Measurements from ENCODE around the gene P4HA2. TPM values are rescaled to one million over a fixed set of nuclear protein-coding genes. Genes with fewer than 3 reads are reported as not detected.
A peak's percentile ranks its signal among the peaks of the same experiment; 100 is the strongest.

The P4HA2 gene
- total and polyA plus RNA-seq, 2 of the 13 experiments (the other 11 are each of a cell fraction or from before 2014, with no cell fraction given), result 37.7 to 126 TPM

GRCh38 chr5:132219289-132219970, 8.2 kb downstream of the P4HA2 start:
- Histone ChIP-seq H3K79me2 (ENCODE audit: insufficient read depth, low read length) (peaks cover 11% of the 10 kb centered on the region), H3K27me3 (ENCODE audit: control insufficient read depth in 1 of 2, insufficient read depth in 2 of 2, low read length in 2 of 2) (no peaks in the 10 kb centered on the region), H2AFZ (ENCODE audit: low read length) (no peak overlapping the region), H3K4me3 (replicated peaks in 1 of 3; ENCODE audit: insufficient read depth in 1 of 3, low read depth in 2 of 3, low read length in 3 of 3) (no peak overlapping the region), H3K9ac (ENCODE audit: insufficient read depth, low read depth, low read length) (no peak overlapping the region), H3K4me2 (ENCODE audit: low read depth, low read length) (no peak overlapping the region), H3K4me1 (ENCODE audit: insufficient read depth, low read length) (peaks cover 11% of the 10 kb centered on the region), H3K36me3 (replicated peaks in 1 of 2; ENCODE audit: control insufficient read depth in 1 of 2, insufficient read depth in 2 of 2, low read length in 2 of 2) (peaks cover 5 to 37% of the 10 kb centered on the region in 2 experiments; a peak in 3 of 5 replicates), H4K20me1 (ENCODE audit: insufficient read depth, low read length) (no peaks in the 10 kb centered on the region), H3K9me3 (ENCODE audit: low read length) (no peaks in the 10 kb centered on the region), H3K27ac (ENCODE audit: extremely low read length, insufficient read depth, low read length) (no peak overlapping the region)
- POLR2A ChIA-PET, result no interaction called here
- FAIRE-seq, result no peak
- no peak for TF ChIP-seq STAT5B (CRISPR knock-in tag; IDR thresholded peaks at IDR 0.05)
- peak; percentile 53; the same call in 1 of the 2 replicates for TF ChIP-seq MAFF (IDR thresholded peaks at IDR 0.05; ENCODE audit: low read depth, low read length)
- peak; percentile 38 to 63 for TF ChIP-seq MAFK (conservative IDR thresholded peaks at IDR 0.05 in 1 of 2, IDR thresholded peaks at IDR 0.05 in 1 of 2; ENCODE audit: low read length in 2 of 2)
- 97% methylated on average over 6 of the region's 6 CpGs for WGBS (ENCODE audit: low lambda C conversion rate)
- in situ Hi-C loops (cut with HindIII; ENCODE audit: extremely low pct_ligation_motif_present, low pct_unique_long_range_greater_than_20kb), result no loop called here
- no peak for DNase-seq (ENCODE audit: low spot score)
- CTCF ChIA-PET (ENCODE audit: low intra/inter-chr PET ratio, low total read pairs), result no interaction called here
- intact Hi-C loops (cut with micrococcal nuclease; ENCODE audit: unreplicated experiment), result no loop called here
- BruUV-seq (replicated peaks), result no TSS peak
- no peak for ATAC-seq

DNA sequence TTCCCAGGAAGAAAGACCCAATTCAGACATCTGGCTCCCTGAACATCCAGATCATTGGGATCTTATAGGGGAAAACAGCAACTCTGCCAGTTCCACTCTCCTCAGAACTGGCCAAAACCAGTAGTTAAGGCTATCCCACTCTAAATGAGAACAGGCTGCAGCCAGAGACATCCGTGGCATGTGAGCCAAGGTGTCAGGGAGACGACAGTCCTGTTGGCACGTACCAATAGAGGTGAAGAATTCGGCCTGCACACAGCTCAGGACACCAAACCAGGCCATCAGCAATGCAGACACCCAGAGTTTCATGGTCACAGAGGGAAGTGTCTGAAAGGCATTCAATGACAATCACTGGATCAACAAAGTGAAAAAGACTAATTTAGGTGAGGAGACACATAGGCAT, 9.3 kb downstream of the P4HA2 start:
- POLR2A ChIA-PET, result no interaction called here

More for the DNA sequence above, 9.3 kb downstream of the P4HA2 start:
- Histone ChIP-seq H3K36me3 (replicated peaks in 1 of 2; ENCODE audit: control insufficient read depth in 1 of 2, insufficient read depth in 2 of 2, low read length in 2 of 2) (peaks cover 9 to 44% of the 10 kb centered on the region in 2 experiments; a peak in 4 of 5 replicates), H4K20me1 (ENCODE audit: insufficient read depth, low read length) (no peaks in the 10 kb centered on the region), H3K4me3 (replicated peaks in 1 of 3; ENCODE audit: insufficient read depth in 1 of 3, low read depth in 2 of 3, low read length in 3 of 3) (no peak overlapping the region), H3K9ac (ENCODE audit: insufficient read depth, low read depth, low read length) (no peak overlapping the region), H3K27ac (ENCODE audit: extremely low read length, insufficient read depth, low read length) (no peak overlapping the region), H3K27me3 (ENCODE audit: control insufficient read depth in 1 of 2, insufficient read depth in 2 of 2, low read length in 2 of 2) (no peaks in the 10 kb centered on the region), H3K79me2 (ENCODE audit: insufficient read depth, low read length) (peaks cover 2% of the 10 kb centered on the region), H2AFZ (ENCODE audit: low read length) (no peak overlapping the region), H3K4me1 (ENCODE audit: insufficient read depth, low read length) (no peaks in the 10 kb centered on the region), H3K4me2 (ENCODE audit: low read depth, low read length) (no peak overlapping the region), H3K9me3 (ENCODE audit: low read length) (no peaks in the 10 kb centered on the region)
- no TSS peak for BruUV-seq (replicated peaks)
- CTCF ChIA-PET (ENCODE audit: low intra/inter-chr PET ratio, low total read pairs), result no interaction called here
- TF ChIP-seq HDAC2 (CRISPR knock-in tag; IDR thresholded peaks at IDR 0.05) (no peak), ZFP37 (CRISPR knock-in tag; IDR thresholded peaks at IDR 0.05; ENCODE audit: borderline replicate concordance) (no peak), YEATS4 (CRISPR knock-in tag; IDR thresholded peaks at IDR 0.05; ENCODE audit: borderline replicate concordance) (no peak), ZNF629 (CRISPR knock-in tag; conservative IDR thresholded peaks at IDR 0.05) (no peak)
- 91% methylated on average over 4 of the region's 4 CpGs for WGBS (ENCODE audit: low lambda C conversion rate)
- intact Hi-C loops (cut with micrococcal nuclease; ENCODE audit: unreplicated experiment), result no loop called here
- DNase-seq (ENCODE audit: low spot score) (no peak), ATAC-seq (no peak), FAIRE-seq (no peak)
- in situ Hi-C loops (cut with HindIII; ENCODE audit: extremely low pct_ligation_motif_present, low pct_unique_long_range_greater_than_20kb), result no loop called here
